Kidney glomerular epithelial cell (primary cell): ENCODE measurements around the gene NKX6-1.

Experiments
- DNase-seq: peaks from one replicate; lab custom pipeline; 2025; lab: John Stamatoyannopoulos, UW

The NKX6-1 gene

GRCh38 chr4:84498203-84498934 is 723 bp downstream of the NKX6-1 start:
- no peak for DNase-seq

- no peak for DNase-seq
These were observed 1.4 kb downstream of the NKX6-1 start for GRCh38 chr4:84497504-84498202.

- no peak for DNase-seq
These were observed 2.2 kb downstream of the NKX6-1 start for GRCh38 chr4:84496706-84497503.

DNA sequence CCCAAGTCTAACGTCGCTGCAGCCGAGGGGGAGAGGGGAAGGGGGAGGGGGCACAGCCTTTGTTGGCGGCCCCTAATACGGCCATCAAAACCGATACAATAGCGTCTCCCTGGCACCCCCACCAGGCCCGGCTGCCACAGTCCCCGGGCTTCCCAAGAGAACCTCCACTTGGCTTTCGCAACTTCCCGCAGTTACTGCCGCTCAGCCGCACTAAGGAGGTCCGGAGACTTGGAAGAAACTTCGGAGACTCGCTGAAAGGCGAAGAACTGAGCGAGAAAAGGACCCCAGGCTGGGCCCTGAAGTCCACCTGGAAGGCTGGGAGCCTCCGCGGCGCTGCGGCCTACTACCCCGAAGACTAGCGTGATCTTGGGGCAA is 2.8 kb downstream of the NKX6-1 start:
- no peak for DNase-seq

- DNase-seq: no peak
These were observed 3.3 kb downstream of the NKX6-1 start for GRCh38 chr4:84495794-84496261.

GRCh38 chr4:84495118-84495793 is 3.8 kb downstream of the NKX6-1 start:
- no peak for DNase-seq

- DNase-seq: no peak
These were observed 4.6 kb downstream of the NKX6-1 start for GRCh38 chr4:84494531-84494930.

DNA sequence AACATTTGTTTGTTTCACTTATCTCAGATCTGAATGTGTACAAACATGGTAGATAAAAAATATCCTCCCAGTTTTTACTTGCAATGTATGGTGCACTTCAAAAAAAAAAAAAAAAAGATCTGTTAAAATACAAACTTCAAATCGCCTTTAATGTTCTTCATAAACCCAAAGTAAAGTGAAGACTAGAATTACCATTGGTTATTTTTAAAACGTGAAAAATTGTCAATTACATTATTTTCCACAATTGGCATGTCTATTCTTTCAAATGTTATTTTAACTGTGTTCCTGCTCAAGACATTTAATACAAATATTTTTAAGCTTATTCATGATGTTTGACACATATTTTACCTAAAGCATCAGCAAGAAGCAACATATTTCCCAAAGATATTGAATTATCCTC is 5.0 kb downstream of the NKX6-1 start:
- DNase-seq: no peak

- no peak for DNase-seq
These were observed 5.8 kb downstream of the NKX6-1 start for GRCh38 chr4:84493092-84493850.

GRCh38 chr4:84492737-84493091 is 6.4 kb downstream of the NKX6-1 start:
- DNase-seq: no peak

GRCh38 chr4:84492290-84492689 is 6.8 kb downstream of the NKX6-1 start:
- DNase-seq: no peak

DNA sequence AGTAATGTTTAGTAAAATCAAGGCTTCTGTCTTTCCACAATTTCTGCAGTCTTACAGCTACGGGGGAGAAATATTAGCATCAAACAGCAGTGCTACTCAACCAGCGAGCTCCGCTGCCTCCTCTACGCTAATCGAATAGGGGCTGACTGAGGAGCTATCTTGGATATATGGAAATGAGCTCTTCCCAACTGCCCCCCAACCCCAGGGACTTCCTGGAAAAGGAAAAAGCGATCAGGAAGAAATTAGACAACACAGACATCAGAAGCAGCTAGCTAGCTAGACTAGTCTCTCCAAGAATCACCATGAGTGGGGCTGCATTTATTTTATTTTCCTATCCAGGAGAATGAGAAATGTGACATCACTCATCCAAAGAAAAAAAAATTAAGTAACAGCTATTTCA is 7.6 kb downstream of the NKX6-1 start:
- DNase-seq: no peak

- DNase-seq: no peak
These were observed 8.4 kb downstream of the NKX6-1 start for GRCh38 chr4:84490663-84491062.

DNA sequence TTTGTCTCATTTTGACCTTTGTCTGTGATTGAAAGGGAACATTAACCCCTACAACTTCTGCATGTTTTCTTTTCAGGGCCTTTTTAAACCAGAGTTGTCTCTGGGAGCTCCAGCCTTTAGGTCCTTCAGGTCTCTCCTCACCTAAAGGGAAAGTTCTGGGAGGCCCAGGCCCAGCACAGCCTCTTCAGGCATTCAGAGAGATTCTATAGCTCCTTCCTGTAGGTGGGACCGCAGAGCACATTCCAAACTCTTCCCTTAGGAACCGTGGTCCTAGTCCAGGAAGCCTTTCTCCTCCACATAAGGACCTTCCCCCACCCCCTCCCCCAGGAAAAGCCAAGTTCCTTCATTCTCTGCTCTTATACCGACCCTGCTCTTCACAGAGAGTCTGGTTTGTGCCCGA is 14.9 kb downstream of the NKX6-1 start:
- DNase-seq: no peak

DNA sequence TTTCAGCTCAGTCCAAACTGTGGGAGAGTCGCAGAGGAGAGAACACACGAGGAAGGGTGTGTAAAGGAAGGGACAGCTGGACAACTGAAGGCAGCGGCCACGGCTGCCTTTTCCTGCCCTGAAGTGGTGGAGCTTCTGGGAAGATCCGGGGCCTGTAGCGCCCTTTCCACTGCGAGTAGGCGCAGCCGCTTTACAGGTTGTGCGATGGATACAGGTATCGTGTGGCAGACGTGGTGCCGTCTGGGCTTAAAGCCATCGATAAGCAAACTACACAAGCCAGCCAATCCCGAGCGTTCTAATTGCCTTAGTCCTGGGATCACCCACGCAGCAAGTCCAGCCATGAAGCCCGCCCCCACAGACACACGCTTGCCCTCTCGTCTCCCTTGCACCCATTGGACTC is 15.4 kb downstream of the NKX6-1 start:
- DNase-seq: no peak

- no peak for DNase-seq
These were observed 16.2 kb downstream of the NKX6-1 start for GRCh38 chr4:84482564-84483563.

GRCh38 chr4:84481860-84482245 is 17.2 kb downstream of the NKX6-1 start:
- no peak for DNase-seq

DNA sequence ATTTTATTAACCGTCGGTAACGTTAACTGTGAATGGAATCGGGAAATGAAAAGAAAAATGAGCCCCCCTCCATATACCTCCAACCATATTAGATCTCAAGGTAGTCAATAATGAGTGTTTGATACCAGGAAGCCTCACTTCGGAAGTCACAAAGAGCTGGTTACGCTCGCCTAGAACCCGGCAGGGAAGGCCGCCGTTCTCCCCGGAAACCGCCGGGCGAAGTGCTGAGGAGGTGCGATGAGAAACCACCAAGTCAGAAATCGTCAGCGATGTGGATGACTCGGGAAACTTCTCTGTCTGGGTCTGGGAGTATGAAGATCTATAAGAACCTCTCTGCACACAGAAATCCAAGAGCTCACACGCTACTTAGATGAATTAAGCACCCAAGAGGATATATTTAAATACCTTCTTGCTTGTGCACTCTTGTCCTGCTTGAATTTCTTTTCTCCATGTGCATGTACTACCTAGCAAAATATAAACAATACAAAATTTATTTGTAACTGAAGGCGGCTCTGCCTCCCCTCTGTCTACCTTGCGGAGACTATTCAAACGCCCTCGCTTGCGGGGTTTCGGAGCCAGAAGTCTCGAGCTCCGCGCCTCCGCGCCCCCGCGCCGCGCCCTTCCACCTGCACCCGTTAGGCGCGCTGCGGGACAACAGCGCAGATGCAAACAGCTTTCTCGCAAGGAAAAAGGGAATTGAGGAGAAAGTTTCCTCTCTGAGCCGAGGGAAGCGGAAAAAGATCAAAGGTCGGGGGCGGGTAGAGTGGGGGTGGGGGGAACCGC is 17.8 kb downstream of the NKX6-1 start:
- no peak for DNase-seq

- DNase-seq: no peak
These were observed 19.0 kb downstream of the NKX6-1 start for GRCh38 chr4:84480082-84480481.

GRCh38 chr4:84479663-84480062 is 19.4 kb downstream of the NKX6-1 start:
- DNase-seq: no peak
